Vagina (tissue), 2 donors: ENCODE data around the gene RAB6D.

Source experiments
- CTCF ChIP-seq, 3 experiments: fragments of 450-650 bp in 2 of 3; fragments of 200-600 bp in 1 of 3; sonication (generic) in 1 of 3; IDR thresholded peaks; one replicate each; pipeline ENCODE4 v1.5.1; 2017 to 2019; ENCODE audit warnings: antibody characterized with exemption in 3 of 3, mild to moderate bottlenecking in 2 of 3, moderate library complexity in 2 of 3
- POLR2AphosphoS5 ChIP-seq, 2 donors: sonication (generic); formaldehyde crosslinking; IDR thresholded peaks; one replicate each; pipeline ENCODE4 v1.9.0; 2017; ENCODE audit warnings: antibody characterized with exemption in 2 of 2, mild to moderate bottlenecking in 2 of 2, low read depth in 1 of 2; ENCODE audit not compliant: insufficient read depth in 1 of 2

- TF ChIP-seq CTCF (IDR thresholded peaks at IDR 0.05) (no peak), POLR2AphosphoS5 (IDR thresholded peaks at IDR 0.05; ENCODE audit: insufficient read depth in 1 of 2, low read depth in 1 of 2) (no peak)
These were observed 46.2 kb upstream of the RAB6D start for GRCh38 chr2:131410173-131410572.
